IMR-90 (cell line): ENCODE data around the gene KDM4B. TPM values are rescaled to one million over a fixed set of nuclear protein-coding genes. Genes with fewer than 3 reads are reported as not detected.

Experiments
- ATAC-seq: fragments of 200-7000 bp; cut with Tn5 transposase; 2 replicates; pipeline ENCODE4 v1.9.1; 2020; ENCODE audit warnings: low read depth, mild to moderate bottlenecking, moderate library complexity
- BruUV-seq: library from RNA; stranded (reverse); fragments of 400-500 nt; replicated peaks from 2 replicates; lab custom pipeline; 2021; lab: Mats Ljungman, UMichigan
- CTCF ChIA-PET: fragments of 300-600 bp; formaldehyde crosslinking; extraction: SDS; loops from one replicate; lab custom pipeline; 2021; ENCODE audit warnings: antibody characterized with exemption; lab: Yijun Ruan, JAX
- POLR2A ChIA-PET: fragments of 300-600 bp; sonication (Branson Sonifier 250); formaldehyde crosslinking; loops from one replicate; lab custom pipeline; 2022; ENCODE audit warnings: antibody characterized with exemption; ENCODE audit not compliant: unreplicated experiment; lab: Charles Lee
- DNase-seq: peaks from one replicate; pipeline ENCODE4 v3.0.0; 2013
- H2AFZ ChIP-seq: replicated peaks from 2 replicates; pipeline ENCODE3; 2013; ENCODE audit warnings: low read length, mild to moderate bottlenecking; ENCODE audit not compliant: poor library complexity
- H2AK5ac ChIP-seq: 2 replicates; pipeline ENCODE4 v1.6.1; 2013; ENCODE audit warnings: low read depth, low read length, inconsistent platforms
- H2AK9ac ChIP-seq: replicated peaks from 2 replicates; pipeline ENCODE3; 2013; ENCODE audit warnings: mild to moderate bottlenecking, low read depth, low read length, moderate library complexity; ENCODE audit not compliant: poor library complexity
- H2BK120ac ChIP-seq: 2 replicates; pipeline ENCODE4 v1.6.1; 2013; ENCODE audit warnings: low read depth, low read length, inconsistent platforms
- H2BK15ac ChIP-seq: 3 replicates; pipeline ENCODE4 v1.6.1; 2013; ENCODE audit warnings: low read depth, low read length, inconsistent platforms
- H2BK20ac ChIP-seq: 2 replicates; pipeline ENCODE4 v1.6.1; 2013; ENCODE audit warnings: low read depth, mild to moderate bottlenecking, inconsistent platforms, low read length, moderate library complexity
- H2BK5ac ChIP-seq: 2 replicates; pipeline ENCODE4 v1.6.1; 2013; ENCODE audit warnings: mild to moderate bottlenecking, low read depth, low read length, inconsistent platforms; ENCODE audit not compliant: poor library complexity, severe bottlenecking
- H3K14ac ChIP-seq: replicated peaks from 2 replicates; pipeline ENCODE4 v1.6.1; 2013; ENCODE audit warnings: low read depth, low read length, inconsistent platforms
- H3K18ac ChIP-seq: 2 replicates; pipeline ENCODE4 v1.6.1; 2013; ENCODE audit warnings: low read depth, low read length, control low read depth
- H3K23ac ChIP-seq: 2 replicates; pipeline ENCODE4 v1.6.1; 2013; ENCODE audit warnings: low read depth, low read length, inconsistent platforms
- H3K27ac ChIP-seq: 2 replicates; pipeline ENCODE4 v1.5.1; 2013; ENCODE audit warnings: mild to moderate bottlenecking, control low read depth, low read length; ENCODE audit not compliant: insufficient read depth
- H3K27me3 ChIP-seq: 2 replicates; pipeline ENCODE4 v1.6.1; 2013; ENCODE audit warnings: low read length; ENCODE audit not compliant: control insufficient read depth, insufficient read depth
- H3K36me3 ChIP-seq: 2 replicates; pipeline ENCODE4 v1.6.1; 2013; ENCODE audit warnings: low read length, mixed read lengths; ENCODE audit not compliant: control insufficient read depth, insufficient read depth
- H3K4ac ChIP-seq: 2 replicates; pipeline ENCODE4 v1.6.1; 2013; ENCODE audit warnings: low read depth, low read length, inconsistent platforms
- H3K4me1 ChIP-seq: 2 replicates; pipeline ENCODE4 v1.6.1; 2013; ENCODE audit warnings: low read length, mixed read lengths; ENCODE audit not compliant: control insufficient read depth, insufficient read depth
- H3K4me2 ChIP-seq: 2 replicates; pipeline ENCODE4 v1.6.1; 2013; ENCODE audit warnings: low read depth, mild to moderate bottlenecking, control low read depth, low read length, moderate library complexity
- H3K4me3 ChIP-seq: 2 replicates; pipeline ENCODE4 v1.5.1; 2013; ENCODE audit warnings: low read depth, mild to moderate bottlenecking, control low read depth, low read length, moderate library complexity; ENCODE audit not compliant: insufficient read depth
- H3K56ac ChIP-seq: 2 replicates; pipeline ENCODE4 v1.6.1; 2013; ENCODE audit warnings: low read length, inconsistent platforms; ENCODE audit not compliant: insufficient read depth; ENCODE audit errors: extremely low read depth
- H3K79me1 ChIP-seq, 2 experiments: 2 replicates each; pipeline ENCODE4 v1.6.1; 2013; ENCODE audit warnings: low read length in 2 of 2, inconsistent platforms in 1 of 2, low read depth in 1 of 2
- H3K9ac ChIP-seq: 2 replicates; pipeline ENCODE4 v1.6.1; 2013; ENCODE audit warnings: low read depth, low read length, control low read depth
- H3K9me1 ChIP-seq: 2 replicates; pipeline ENCODE4 v1.6.1; 2013; ENCODE audit warnings: low read length, inconsistent platforms; ENCODE audit not compliant: insufficient read depth
- H3K9me3 ChIP-seq: 2 replicates; pipeline ENCODE4 v1.6.1; 2013; ENCODE audit warnings: low read length; ENCODE audit not compliant: control insufficient read depth, insufficient read depth
- H4K20me1 ChIP-seq: 2 replicates; pipeline ENCODE4 v1.6.1; 2013; ENCODE audit warnings: low read length, inconsistent platforms; ENCODE audit not compliant: insufficient read depth
- H4K5ac ChIP-seq: 2 replicates; pipeline ENCODE4 v1.6.1; 2013; ENCODE audit warnings: mild to moderate bottlenecking, low read depth, low read length, control low read depth
- H4K8ac ChIP-seq, 2 experiments: 2 replicates each; pipeline ENCODE4 v1.6.1; 2013; ENCODE audit warnings: low read depth in 2 of 2, low read length in 2 of 2, control low read depth in 1 of 2, inconsistent platforms in 1 of 2
- H4K91ac ChIP-seq: 2 replicates; pipeline ENCODE4 v1.6.1; 2013; ENCODE audit warnings: low read depth, low read length, inconsistent platforms; ENCODE audit not compliant: insufficient read depth
- CEBPB ChIP-seq: IDR thresholded peaks from 2 replicates; pipeline ENCODE4 v1.6.1; 2012; ENCODE audit warnings: low read depth, low read length, improper control_type of control experiment
- MAZ ChIP-seq: IDR thresholded peaks from 2 replicates; pipeline ENCODE4 v1.6.1; 2012; ENCODE audit warnings: low read depth, mild to moderate bottlenecking, low read length, improper control_type of control experiment, moderate library complexity, borderline replicate concordance
- NFE2L2 ChIP-seq: fragments of 150-350 bp; IDR thresholded peaks from 2 replicates; pipeline ENCODE4 v1.6.1; 2016; ENCODE audit warnings: low read depth, mild to moderate bottlenecking, low read length
- RCOR1 ChIP-seq: IDR thresholded peaks from 2 replicates; pipeline ENCODE4 v1.6.1; 2012; ENCODE audit warnings: mild to moderate bottlenecking, low read length, improper control_type of control experiment; ENCODE audit not compliant: insufficient replicate concordance
- RFX5 ChIP-seq: IDR thresholded peaks from 2 replicates; pipeline ENCODE4 v1.8.0; 2012; ENCODE audit warnings: low read depth, mild to moderate bottlenecking, low read length, moderate library complexity
- WGBS, 2 experiments: methylation state at CpG; one replicate each; pipeline versions ENCODE4 v1.1.5 to v1.1.7; 2013; ENCODE audit warnings: missing lambda C conversion rate in 2 of 2; ENCODE audit not compliant: insufficient read length in 1 of 2; ENCODE audit errors: extremely low coverage in 2 of 2; 5-methylcytosine and 5-hydroxymethylcytosine counted together
- dilution Hi-C: fragments of 300-500 bp; cut with HindIII; formaldehyde crosslinking; loops from one replicate; pipeline ENCODE4 v1.14.3; 2018; ENCODE audit warnings: low sequenced_read_pairs; ENCODE audit not compliant: unreplicated experiment
- in situ Hi-C: fragments of 300-500 bp; cut with MboI; formaldehyde crosslinking; loops from 3 replicates; pipeline ENCODE4 v1.14.3; 2019; ENCODE audit warnings: low sequenced_read_pairs, inconsistent platforms, mixed read lengths
- intact Hi-C: fragments of 100-400 bp; cut with micrococcal nuclease; formaldehyde crosslinking; loops from 2 replicates; pipeline ENCODE4 v1.10.0; 2022
- polyA plus RNA-seq, 3 experiments: library from polyadenylated mRNA; depleted of rRNA; stranded (reverse); fragments of >200 nt; gene quantifications; 2 replicates each; pipeline ENCODE4 v1.2.3, GENCODE V29; 2012; ENCODE audit warnings: low replicate concordance in 1 of 3
- total RNA-seq: library from RNA; depleted of rRNA; stranded (reverse); fragments of >200 nt; gene quantifications from 2 replicates; pipeline ENCODE4 v1.2.3, GENCODE V29; 2012
- TF ChIP-seq, protein P1 (sequence below): conservative IDR thresholded peaks from 2 replicates; pipeline ENCODE4 v1.5.1; 2012; ENCODE audit warnings: mild to moderate bottlenecking, low read depth, low read length, improper control_type of control experiment
- TF ChIP-seq, protein P2 (sequence below): fragments of 150-350 bp; IDR thresholded peaks from 2 replicates; pipeline ENCODE4 v1.6.1; 2017; ENCODE audit warnings: mild to moderate bottlenecking, antibody characterized with exemption, low read length, low read depth

The KDM4B gene
- total and polyA plus RNA-seq, 2 of the 4 experiments (the other 2 are of a cell fraction), result 5.0 to 17.9 TPM

DNA sequence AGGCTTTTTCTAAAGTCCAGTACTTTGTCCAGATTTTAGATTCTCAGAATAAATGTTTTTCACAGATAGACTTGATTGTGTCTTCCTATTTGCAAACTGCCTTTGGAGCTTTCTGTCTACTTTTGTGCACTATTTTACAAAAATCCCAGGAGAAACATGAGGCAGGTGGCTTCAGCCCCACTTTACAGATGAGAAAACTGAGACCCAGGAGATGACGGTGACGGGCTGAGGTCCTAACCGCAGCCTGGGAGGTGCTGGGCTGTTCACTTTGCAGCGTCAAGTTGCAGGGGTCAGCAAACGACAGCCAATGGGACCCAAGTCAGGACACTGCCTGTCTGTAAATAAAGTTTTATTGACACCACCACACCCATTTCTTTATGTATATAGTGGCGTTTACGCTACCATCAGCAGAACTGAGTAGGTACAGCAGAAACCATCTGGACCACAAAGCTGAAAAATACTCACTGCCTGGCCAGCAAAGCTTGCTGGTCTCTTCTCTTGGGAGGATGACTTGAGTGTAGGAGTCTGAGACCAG is 6.8 kb upstream of the KDM4B start:
- no TSS peak for BruUV-seq
- POLR2A ChIA-PET, result no interaction called here

More for the DNA sequence above, 6.8 kb upstream of the KDM4B start:
- Histone ChIP-seq H3K4ac (no peak overlapping the region), H2BK120ac (no peak overlapping the region), H3K27ac (no peak overlapping the region), H3K79me1 (peaks cover 10 to 30% of the 10 kb centered on the region in 2 experiments), H3K27me3 (no peaks in the 10 kb centered on the region), H3K4me3 (no peak overlapping the region), H2AK9ac (no peak overlapping the region), H2BK5ac (no peak overlapping the region), H3K9me1 (0 out of 2 replicates have a peak, but pooled peaks cover 4% of the 10 kb centered on the region), H3K18ac (no peak overlapping the region), H2BK15ac (no peak overlapping the region), H4K8ac (no peak overlapping the region), H2BK20ac (no peak overlapping the region), H3K14ac (no peak overlapping the region; the same call in 1 of the 2 replicates), H3K36me3 (peaks cover 13% of the 10 kb centered on the region), H3K9me3 (no peaks in the 10 kb centered on the region), H4K5ac (no peak overlapping the region), H3K4me1 (no peaks in the 10 kb centered on the region), H2AFZ (no peak overlapping the region), H4K91ac (no peak overlapping the region), H3K23ac (no peak overlapping the region; the same call in 1 of the 2 replicates), H4K20me1 (peaks cover 6% of the 10 kb centered on the region), H2AK5ac (no peak overlapping the region), H3K9ac (no peak overlapping the region), H3K56ac (no peak overlapping the region), H3K4me2 (no peak overlapping the region)
- dilution Hi-C loops, result no loop called here
- intact Hi-C loops, result no loop called here
- in situ Hi-C loops, result no loop called here
- DNase-seq, result no peak
- WGBS, 2 experiments, result no CpG with 5 or more reads among the region's 7 CpGs
- CTCF ChIA-PET, result interaction anchor here (0.6 kb wide), 1 partner anchor 25 kb away, joined by 3 read pairs; no protein-coding TSS in a partner anchor
- TF ChIP-seq RFX5, result no peak
- TF ChIP-seq, protein P1, sequence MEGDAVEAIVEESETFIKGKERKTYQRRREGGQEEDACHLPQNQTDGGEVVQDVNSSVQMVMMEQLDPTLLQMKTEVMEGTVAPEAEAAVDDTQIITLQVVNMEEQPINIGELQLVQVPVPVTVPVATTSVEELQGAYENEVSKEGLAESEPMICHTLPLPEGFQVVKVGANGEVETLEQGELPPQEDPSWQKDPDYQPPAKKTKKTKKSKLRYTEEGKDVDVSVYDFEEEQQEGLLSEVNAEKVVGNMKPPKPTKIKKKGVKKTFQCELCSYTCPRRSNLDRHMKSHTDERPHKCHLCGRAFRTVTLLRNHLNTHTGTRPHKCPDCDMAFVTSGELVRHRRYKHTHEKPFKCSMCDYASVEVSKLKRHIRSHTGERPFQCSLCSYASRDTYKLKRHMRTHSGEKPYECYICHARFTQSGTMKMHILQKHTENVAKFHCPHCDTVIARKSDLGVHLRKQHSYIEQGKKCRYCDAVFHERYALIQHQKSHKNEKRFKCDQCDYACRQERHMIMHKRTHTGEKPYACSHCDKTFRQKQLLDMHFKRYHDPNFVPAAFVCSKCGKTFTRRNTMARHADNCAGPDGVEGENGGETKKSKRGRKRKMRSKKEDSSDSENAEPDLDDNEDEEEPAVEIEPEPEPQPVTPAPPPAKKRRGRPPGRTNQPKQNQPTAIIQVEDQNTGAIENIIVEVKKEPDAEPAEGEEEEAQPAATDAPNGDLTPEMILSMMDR, result no peak
- TF ChIP-seq RCOR1, result no peak
- no peak for TF ChIP-seq CEBPB
- TF ChIP-seq MAZ, result no peak
- no peak for TF ChIP-seq NFE2L2
- TF ChIP-seq, protein P2, sequence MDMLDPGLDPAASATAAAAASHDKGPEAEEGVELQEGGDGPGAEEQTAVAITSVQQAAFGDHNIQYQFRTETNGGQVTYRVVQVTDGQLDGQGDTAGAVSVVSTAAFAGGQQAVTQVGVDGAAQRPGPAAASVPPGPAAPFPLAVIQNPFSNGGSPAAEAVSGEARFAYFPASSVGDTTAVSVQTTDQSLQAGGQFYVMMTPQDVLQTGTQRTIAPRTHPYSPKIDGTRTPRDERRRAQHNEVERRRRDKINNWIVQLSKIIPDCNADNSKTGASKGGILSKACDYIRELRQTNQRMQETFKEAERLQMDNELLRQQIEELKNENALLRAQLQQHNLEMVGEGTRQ, result no peak
- no peak for ATAC-seq
